Measurements from ENCODE around the gene HIVEP1.

The HIVEP1 gene

GRCh38 chr6:12118607-12119006 is 106.5 kb downstream of the HIVEP1 start:
- no peak overlapping the region for H2AFZ ChIP-seq

GRCh38 chr6:12119085-12119588 is 107.0 kb downstream of the HIVEP1 start:
- TF ChIP-seq, protein P1, sequence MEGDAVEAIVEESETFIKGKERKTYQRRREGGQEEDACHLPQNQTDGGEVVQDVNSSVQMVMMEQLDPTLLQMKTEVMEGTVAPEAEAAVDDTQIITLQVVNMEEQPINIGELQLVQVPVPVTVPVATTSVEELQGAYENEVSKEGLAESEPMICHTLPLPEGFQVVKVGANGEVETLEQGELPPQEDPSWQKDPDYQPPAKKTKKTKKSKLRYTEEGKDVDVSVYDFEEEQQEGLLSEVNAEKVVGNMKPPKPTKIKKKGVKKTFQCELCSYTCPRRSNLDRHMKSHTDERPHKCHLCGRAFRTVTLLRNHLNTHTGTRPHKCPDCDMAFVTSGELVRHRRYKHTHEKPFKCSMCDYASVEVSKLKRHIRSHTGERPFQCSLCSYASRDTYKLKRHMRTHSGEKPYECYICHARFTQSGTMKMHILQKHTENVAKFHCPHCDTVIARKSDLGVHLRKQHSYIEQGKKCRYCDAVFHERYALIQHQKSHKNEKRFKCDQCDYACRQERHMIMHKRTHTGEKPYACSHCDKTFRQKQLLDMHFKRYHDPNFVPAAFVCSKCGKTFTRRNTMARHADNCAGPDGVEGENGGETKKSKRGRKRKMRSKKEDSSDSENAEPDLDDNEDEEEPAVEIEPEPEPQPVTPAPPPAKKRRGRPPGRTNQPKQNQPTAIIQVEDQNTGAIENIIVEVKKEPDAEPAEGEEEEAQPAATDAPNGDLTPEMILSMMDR (IDR thresholded peaks at IDR 0.05): no peak

More at GRCh38 chr6:12118607-12119006, 106.5 kb downstream of the HIVEP1 start:
- Histone ChIP-seq H3K27ac (no peak overlapping the region), H3K9ac (no peak overlapping the region), H3K36me3 (ENCODE audit: control insufficient read depth, insufficient read depth, low read length) (no peaks in the 10 kb centered on the region), H3K27me3 (ENCODE audit: control insufficient read depth, insufficient read depth, low read length) (no peaks in the 10 kb centered on the region), H3K4me3 (ENCODE audit: low read depth, low read length) (no peak overlapping the region), H3K79me2 (no peaks in the 10 kb centered on the region), H3K9me3 (ENCODE audit: control insufficient read depth, low read length) (no peaks in the 10 kb centered on the region), H3K4me2 (ENCODE audit: low read length) (no peak overlapping the region), H3K4me1 (no peaks in the 10 kb centered on the region)
- TF ChIP-seq, protein P1 (IDR thresholded peaks at IDR 0.05): no peak

GRCh38 chr6:12125396-12125795 is 113.3 kb downstream of the HIVEP1 start:
- no peaks in the 10 kb centered on the region for H3K36me3 ChIP-seq (ENCODE audit: control insufficient read depth, insufficient read depth, low read length)
- no peak overlapping the region for H3K4me2 ChIP-seq (ENCODE audit: low read length)
- TF ChIP-seq, protein P1 (IDR thresholded peaks at IDR 0.05): no peak
- no peaks in the 10 kb centered on the region for H3K4me1 ChIP-seq
- no peak overlapping the region for H3K9ac ChIP-seq
- H2AFZ ChIP-seq: no peak overlapping the region
- H3K79me2 ChIP-seq: no peaks in the 10 kb centered on the region
- no peak overlapping the region for H3K4me3 ChIP-seq (ENCODE audit: low read depth, low read length)
- H3K9me3 ChIP-seq (ENCODE audit: control insufficient read depth, low read length): no peaks in the 10 kb centered on the region
- no peak overlapping the region for H3K27ac ChIP-seq
- no peaks in the 10 kb centered on the region for H3K27me3 ChIP-seq (ENCODE audit: control insufficient read depth, insufficient read depth, low read length)

More at GRCh38 chr6:12119085-12119588, 107.0 kb downstream of the HIVEP1 start:
- Histone ChIP-seq H2AFZ (no peak overlapping the region), H3K9ac (no peak overlapping the region), H3K36me3 (ENCODE audit: control insufficient read depth, insufficient read depth, low read length) (no peaks in the 10 kb centered on the region), H3K4me1 (no peaks in the 10 kb centered on the region), H3K4me3 (ENCODE audit: low read depth, low read length) (no peak overlapping the region), H3K27me3 (ENCODE audit: control insufficient read depth, insufficient read depth, low read length) (no peaks in the 10 kb centered on the region), H3K4me2 (ENCODE audit: low read length) (no peak overlapping the region), H3K9me3 (ENCODE audit: control insufficient read depth, low read length) (no peaks in the 10 kb centered on the region), H3K27ac (no peak overlapping the region), H3K79me2 (no peaks in the 10 kb centered on the region)

DNA sequence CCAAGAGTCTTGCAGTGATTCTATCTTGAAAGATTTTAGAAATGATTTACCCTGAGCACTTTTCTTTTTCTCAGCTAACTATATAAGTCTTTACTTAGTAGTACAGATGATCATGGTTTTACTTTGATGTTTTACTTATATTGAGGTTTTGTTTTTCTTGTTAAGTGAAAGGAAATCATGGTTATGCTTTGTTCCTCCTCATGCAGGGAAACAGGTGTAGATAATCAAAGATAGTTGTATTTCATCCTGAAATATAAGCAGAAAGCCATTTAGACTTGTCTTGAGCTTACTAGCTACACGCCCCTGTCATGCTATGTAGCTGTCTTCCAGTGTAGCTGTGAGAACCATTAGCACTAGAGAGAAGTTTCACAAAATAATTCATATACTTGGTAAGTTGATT is 113.9 kb downstream of the HIVEP1 start:
- no peaks in the 10 kb centered on the region for H3K36me3 ChIP-seq (ENCODE audit: control insufficient read depth, insufficient read depth, low read length)
- no peak overlapping the region for H3K4me2 ChIP-seq (ENCODE audit: low read length)
- no peaks in the 10 kb centered on the region for H3K27me3 ChIP-seq (ENCODE audit: control insufficient read depth, insufficient read depth, low read length)
- no peak overlapping the region for H3K4me3 ChIP-seq (ENCODE audit: low read depth, low read length)
- H3K4me1 ChIP-seq: no peaks in the 10 kb centered on the region
- no peaks in the 10 kb centered on the region for H3K9me3 ChIP-seq (ENCODE audit: control insufficient read depth, low read length)
- no peak overlapping the region for H3K27ac ChIP-seq
- TF ChIP-seq, protein P1 (IDR thresholded peaks at IDR 0.05): no peak
- H2AFZ ChIP-seq: no peak overlapping the region
- no peaks in the 10 kb centered on the region for H3K79me2 ChIP-seq
- H3K9ac ChIP-seq: no peak overlapping the region

DNA sequence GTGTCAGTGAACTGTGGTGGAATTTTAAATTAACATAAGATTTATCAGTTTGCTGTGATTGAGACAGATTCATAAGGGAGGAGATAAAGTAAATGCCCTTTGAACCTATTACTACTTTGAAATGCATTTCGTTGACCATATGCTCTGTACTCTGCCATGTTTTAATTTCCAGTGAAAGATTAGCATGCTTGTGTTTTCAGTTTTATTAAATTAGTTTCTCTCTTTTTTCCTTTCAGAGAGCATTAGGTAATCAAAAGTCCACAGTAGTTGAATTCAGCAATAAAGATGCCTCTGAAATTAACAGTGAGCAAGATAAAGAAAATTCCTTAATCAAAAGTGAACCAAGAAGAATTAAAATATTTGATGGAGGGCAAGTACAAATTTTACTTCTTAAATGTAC is 117.4 kb downstream of the HIVEP1 start:
- Histone ChIP-seq H3K9me3 (ENCODE audit: control insufficient read depth, low read length) (no peaks in the 10 kb centered on the region), H2AFZ (no peak overlapping the region), H3K4me3 (ENCODE audit: low read depth, low read length) (no peak overlapping the region), H3K27ac (no peak overlapping the region), H3K79me2 (no peaks in the 10 kb centered on the region), H3K4me1 (no peaks in the 10 kb centered on the region), H3K27me3 (ENCODE audit: control insufficient read depth, insufficient read depth, low read length) (no peaks in the 10 kb centered on the region), H3K9ac (no peak overlapping the region), H3K4me2 (ENCODE audit: low read length) (no peak overlapping the region), H3K36me3 (ENCODE audit: control insufficient read depth, insufficient read depth, low read length) (no peaks in the 10 kb centered on the region)
- TF ChIP-seq, protein P1 (IDR thresholded peaks at IDR 0.05): no peak
